ENCODE measurements around the gene KRTAP10-4.

KRTAP10-4 gene

DNA sequence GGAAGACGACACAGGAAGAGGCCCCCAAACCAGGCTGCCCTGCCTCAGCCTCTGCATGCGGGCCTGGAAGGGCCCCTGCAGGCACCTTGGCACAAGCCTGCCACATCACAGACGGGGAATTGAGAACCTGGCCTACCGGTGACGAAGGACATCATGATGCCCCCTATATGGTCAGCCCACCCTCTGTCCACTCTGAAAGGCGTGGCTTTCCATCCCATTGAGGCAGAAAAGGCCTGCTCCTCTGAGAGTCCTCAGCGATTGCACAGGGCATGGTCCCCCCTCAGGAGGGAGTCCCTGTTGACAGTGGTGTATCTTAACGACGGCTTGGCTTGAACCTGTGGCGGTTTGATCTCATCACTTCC lies 44.9 kb upstream of the KRTAP10-4 start:
- FAIRE-seq = no peak
- TF ChIP-seq, protein P1, sequence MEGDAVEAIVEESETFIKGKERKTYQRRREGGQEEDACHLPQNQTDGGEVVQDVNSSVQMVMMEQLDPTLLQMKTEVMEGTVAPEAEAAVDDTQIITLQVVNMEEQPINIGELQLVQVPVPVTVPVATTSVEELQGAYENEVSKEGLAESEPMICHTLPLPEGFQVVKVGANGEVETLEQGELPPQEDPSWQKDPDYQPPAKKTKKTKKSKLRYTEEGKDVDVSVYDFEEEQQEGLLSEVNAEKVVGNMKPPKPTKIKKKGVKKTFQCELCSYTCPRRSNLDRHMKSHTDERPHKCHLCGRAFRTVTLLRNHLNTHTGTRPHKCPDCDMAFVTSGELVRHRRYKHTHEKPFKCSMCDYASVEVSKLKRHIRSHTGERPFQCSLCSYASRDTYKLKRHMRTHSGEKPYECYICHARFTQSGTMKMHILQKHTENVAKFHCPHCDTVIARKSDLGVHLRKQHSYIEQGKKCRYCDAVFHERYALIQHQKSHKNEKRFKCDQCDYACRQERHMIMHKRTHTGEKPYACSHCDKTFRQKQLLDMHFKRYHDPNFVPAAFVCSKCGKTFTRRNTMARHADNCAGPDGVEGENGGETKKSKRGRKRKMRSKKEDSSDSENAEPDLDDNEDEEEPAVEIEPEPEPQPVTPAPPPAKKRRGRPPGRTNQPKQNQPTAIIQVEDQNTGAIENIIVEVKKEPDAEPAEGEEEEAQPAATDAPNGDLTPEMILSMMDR (IDR thresholded peaks at IDR 0.05; ENCODE audit: insufficient read depth, missing control alignments) = no peak
- no peak for DNase-seq (ENCODE audit: insufficient read length, low spot score)

GRCh38 chr21:44529011-44529421 lies 44.5 kb upstream of the KRTAP10-4 start:
- TF ChIP-seq, protein P1 (IDR thresholded peaks at IDR 0.05; ENCODE audit: insufficient read depth, missing control alignments) = no peak
- FAIRE-seq = no peak

DNA sequence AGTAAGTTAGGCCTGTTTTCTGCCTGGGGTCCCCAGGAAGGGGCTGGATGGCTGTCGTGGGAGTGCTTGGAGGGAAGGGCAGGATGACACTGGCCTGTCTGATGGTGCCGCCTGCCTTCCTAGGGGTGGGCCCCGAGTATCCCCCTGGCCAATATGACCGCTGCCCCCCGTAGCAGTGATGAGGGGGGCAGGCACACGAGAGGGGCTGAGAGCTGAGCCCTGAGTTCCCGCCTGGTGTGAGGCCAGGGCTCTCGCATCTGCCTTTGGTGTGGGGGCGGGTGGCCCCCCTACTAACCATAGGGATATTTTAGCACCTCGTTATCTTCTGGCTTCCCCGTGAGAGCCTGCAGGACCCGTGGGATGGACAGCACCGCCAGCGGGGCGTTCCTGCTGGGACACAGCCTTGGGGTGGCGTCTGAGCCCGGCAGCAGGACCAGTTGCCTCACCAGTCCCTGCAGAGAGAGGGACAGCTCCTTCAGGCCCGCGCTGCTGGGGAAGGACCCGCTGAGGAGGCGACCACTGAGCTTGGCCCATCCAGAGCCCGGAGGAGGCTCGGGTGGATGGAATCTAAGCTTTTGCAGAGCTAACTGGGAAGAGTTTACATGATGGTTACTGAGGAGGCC lies 43.9 kb upstream of the KRTAP10-4 start:
- DNase-seq (ENCODE audit: insufficient read length, low spot score) (no peak), FAIRE-seq (no peak)
- TF ChIP-seq, protein P1 (IDR thresholded peaks at IDR 0.05; ENCODE audit: insufficient read depth, missing control alignments) = no peak

More at GRCh38 chr21:44529011-44529421, 44.5 kb upstream of the KRTAP10-4 start:
- DNase-seq (ENCODE audit: insufficient read length, low spot score) = no peak

DNA sequence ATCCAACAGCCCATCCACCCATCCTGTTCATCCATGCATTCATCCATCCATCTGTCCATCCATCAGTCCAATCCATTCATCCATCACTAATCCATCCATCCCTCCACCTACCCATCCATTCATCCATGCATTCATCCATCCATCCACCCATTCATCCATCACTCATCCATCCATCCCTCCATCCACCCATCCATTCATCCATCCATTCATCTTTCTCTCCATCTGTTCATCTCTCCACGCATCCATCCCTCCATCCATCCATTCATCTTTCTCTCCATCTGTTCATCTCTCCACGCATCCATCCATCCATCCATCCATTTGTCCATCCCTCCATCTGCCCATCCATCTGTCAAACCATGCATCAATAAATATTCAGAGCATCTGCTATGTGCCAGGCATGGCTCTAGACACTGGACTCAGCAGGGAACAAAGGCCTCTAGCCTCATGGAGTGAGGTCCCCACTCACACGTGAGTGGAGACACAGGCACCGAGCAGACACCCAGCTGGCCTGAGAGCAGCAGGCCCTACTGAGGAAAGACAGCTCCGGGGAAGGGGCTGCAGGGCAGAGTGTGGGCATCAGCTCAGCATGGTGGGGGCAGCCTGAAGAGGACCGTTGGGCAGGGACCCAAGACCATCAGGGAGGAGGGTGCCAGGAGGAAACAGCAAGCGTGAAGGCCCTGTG lies 43.2 kb upstream of the KRTAP10-4 start:
- FAIRE-seq (no peak), DNase-seq (ENCODE audit: insufficient read length, low spot score) (no peak)
- TF ChIP-seq, protein P1 (IDR thresholded peaks at IDR 0.05; ENCODE audit: insufficient read depth, missing control alignments) = no peak

- FAIRE-seq = no peak
- no peak for DNase-seq (ENCODE audit: insufficient read length, low spot score)
- TF ChIP-seq, protein P1 (IDR thresholded peaks at IDR 0.05; ENCODE audit: insufficient read depth, missing control alignments) = no peak
These were observed 42.5 kb upstream of the KRTAP10-4 start for GRCh38 chr21:44530903-44531605.

DNA sequence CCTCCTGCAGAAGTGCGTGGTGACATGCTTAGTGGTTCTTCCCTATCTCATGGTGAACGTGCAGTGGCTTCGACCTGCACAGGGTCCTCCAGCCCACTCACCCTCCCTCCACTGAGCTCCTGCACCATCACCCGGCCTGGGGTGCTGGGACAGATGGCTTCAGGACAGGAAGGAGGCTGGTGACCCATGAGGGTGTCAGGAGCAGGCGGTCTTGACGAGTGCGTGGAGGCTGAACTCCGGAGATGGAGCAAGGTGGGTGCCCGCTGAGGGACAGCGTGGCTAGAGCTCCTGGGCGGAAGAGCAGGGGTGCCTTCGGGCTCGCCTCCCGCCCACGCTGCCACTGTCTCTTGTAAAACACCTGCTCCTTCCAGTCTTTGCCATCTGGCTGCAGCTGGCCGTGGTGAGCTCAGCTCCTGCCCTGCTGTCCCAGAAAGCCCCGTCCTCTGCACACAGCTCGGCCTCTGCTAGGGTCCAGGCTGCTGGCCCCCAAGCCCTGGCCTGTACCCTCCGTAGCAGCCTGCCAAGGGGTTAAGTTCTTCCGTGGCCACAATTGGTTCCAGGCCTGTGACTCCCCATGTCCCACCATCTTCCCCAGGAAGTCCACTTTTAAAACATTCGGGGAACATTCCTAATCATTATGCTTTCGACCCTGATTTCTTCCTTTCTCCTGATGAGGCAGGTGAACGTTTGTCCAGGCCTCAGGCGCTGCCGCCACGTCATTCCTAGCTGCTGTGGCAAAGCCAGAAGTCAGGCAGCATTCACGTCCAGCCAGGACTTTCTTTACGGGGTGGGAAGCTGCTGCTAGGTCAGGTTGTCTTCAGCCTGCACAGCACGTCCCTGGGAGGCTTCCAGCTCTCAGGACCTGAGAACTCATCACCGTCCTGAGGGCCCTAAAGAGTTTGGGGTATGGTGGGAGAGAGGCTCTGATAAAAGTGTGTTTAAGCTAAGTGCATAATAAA lies 41.6 kb upstream of the KRTAP10-4 start:
- FAIRE-seq = no peak
- no peak for DNase-seq (ENCODE audit: insufficient read length, low spot score)
- TF ChIP-seq, protein P1 (IDR thresholded peaks at IDR 0.05; ENCODE audit: insufficient read depth, missing control alignments) = no peak
